ENCODE measurements around the gene CNTNAP2. TPM values are rescaled to one million over a fixed set of nuclear protein-coding genes. Genes with fewer than 3 reads are reported as not detected.

CNTNAP2 gene
- total RNA-seq, 3 donors from 2014 or later (not counting 1 experiment from before 2014, with no cell fraction given), result 0.18 to 1.1 TPM; not detected in 1

DNA sequence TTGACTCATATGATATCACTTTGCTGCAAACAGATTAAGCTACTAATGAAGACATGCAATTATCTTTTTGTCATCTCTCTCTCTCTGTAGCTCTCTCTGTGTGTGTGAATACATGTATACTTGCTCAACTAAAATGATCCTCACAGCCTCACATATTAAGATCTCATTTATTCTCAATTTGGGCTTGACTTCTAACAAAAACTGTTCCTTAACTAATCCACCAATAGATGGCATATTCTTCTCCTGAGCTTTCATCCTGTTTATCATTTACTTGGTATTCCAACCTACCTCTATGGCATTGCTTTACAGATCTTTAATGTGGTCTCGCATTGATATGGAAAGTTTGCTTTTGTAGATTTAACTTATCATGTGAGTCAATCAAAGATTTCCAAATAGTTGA lies 540.4 kb downstream of the CNTNAP2 start:
- no peaks in the 10 kb centered on the region for H3K27me3 Mint-ChIP-seq (ENCODE audit: low read depth in 2 of 2)
- TF ChIP-seq, protein P1, sequence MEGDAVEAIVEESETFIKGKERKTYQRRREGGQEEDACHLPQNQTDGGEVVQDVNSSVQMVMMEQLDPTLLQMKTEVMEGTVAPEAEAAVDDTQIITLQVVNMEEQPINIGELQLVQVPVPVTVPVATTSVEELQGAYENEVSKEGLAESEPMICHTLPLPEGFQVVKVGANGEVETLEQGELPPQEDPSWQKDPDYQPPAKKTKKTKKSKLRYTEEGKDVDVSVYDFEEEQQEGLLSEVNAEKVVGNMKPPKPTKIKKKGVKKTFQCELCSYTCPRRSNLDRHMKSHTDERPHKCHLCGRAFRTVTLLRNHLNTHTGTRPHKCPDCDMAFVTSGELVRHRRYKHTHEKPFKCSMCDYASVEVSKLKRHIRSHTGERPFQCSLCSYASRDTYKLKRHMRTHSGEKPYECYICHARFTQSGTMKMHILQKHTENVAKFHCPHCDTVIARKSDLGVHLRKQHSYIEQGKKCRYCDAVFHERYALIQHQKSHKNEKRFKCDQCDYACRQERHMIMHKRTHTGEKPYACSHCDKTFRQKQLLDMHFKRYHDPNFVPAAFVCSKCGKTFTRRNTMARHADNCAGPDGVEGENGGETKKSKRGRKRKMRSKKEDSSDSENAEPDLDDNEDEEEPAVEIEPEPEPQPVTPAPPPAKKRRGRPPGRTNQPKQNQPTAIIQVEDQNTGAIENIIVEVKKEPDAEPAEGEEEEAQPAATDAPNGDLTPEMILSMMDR (IDR thresholded peaks at IDR 0.05), result no peak

GRCh38 chr7:146658604-146659003 lies 542.0 kb downstream of the CNTNAP2 start:
- no peak overlapping the region for H3K27ac Mint-ChIP-seq

More for the DNA sequence above, 540.4 kb downstream of the CNTNAP2 start:
- Histone ChIP-seq H3K4me3 (ENCODE audit: low read length) (no peak overlapping the region), H3K27me3 (ENCODE audit: control insufficient read depth, insufficient read depth, low read length) (no peaks in the 10 kb centered on the region), H3K36me3 (ENCODE audit: control insufficient read depth, insufficient read depth, low read length) (no peaks in the 10 kb centered on the region), H3K4me1 (ENCODE audit: control insufficient read depth, insufficient read depth, low read length) (no peaks in the 10 kb centered on the region), H3K27ac (ENCODE audit: low read length) (no peak overlapping the region), H3K9me3 (ENCODE audit: control insufficient read depth, insufficient read depth, low read length) (no peaks in the 10 kb centered on the region)
- ATAC-seq, result no peak
- no CpG with 5 or more reads among the region's 1 CpG for WGBS (ENCODE audit: insufficient coverage)
- intact Hi-C loops (cut with micrococcal nuclease), result no loop called here
- H3K4me3 Mint-ChIP-seq, result no peak overlapping the region
- DNase-seq, result no peak
- H3K9me3 Mint-ChIP-seq, result peaks cover 8 to 11% of the 10 kb centered on the region in 2 donors
- no peaks in the 10 kb centered on the region for H3K36me3 Mint-ChIP-seq
- H3K27ac Mint-ChIP-seq, result no peak overlapping the region
- H3K4me1 Mint-ChIP-seq, result no peaks in the 10 kb centered on the region

DNA sequence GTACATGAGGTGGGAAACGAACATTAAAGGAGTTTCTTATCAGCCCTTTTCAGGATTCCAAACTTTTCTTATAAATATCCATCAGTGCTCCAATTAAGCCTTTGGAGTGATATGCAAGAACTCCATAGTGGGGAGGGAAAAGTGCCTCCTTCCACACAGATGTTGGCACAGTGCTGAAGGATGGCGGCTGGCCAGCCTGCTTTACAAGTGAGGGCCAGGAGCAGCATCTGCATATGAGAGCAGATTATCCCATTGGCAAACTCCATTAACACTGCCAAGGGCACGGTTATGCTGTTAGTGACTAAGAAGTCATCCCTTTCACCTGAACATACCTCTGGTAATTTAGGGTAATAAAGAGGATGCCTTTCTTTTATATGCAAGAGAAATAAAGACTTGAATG lies 543.1 kb downstream of the CNTNAP2 start:
- no peak overlapping the region for H3K4me3 Mint-ChIP-seq
- Histone ChIP-seq H3K27me3 (ENCODE audit: control insufficient read depth, insufficient read depth, low read length) (no peaks in the 10 kb centered on the region), H3K4me3 (ENCODE audit: low read length) (no peak overlapping the region), H3K36me3 (ENCODE audit: control insufficient read depth, insufficient read depth, low read length) (no peaks in the 10 kb centered on the region), H3K27ac (ENCODE audit: low read length) (no peak overlapping the region), H3K9me3 (ENCODE audit: control insufficient read depth, insufficient read depth, low read length) (peaks cover 2% of the 10 kb centered on the region), H3K4me1 (ENCODE audit: control insufficient read depth, insufficient read depth, low read length) (no peaks in the 10 kb centered on the region)
- H3K27me3 Mint-ChIP-seq (ENCODE audit: low read depth in 2 of 2), result no peaks in the 10 kb centered on the region
- peaks cover 11 to 12% of the 10 kb centered on the region in 2 donors for H3K9me3 Mint-ChIP-seq
- no peak overlapping the region for H3K27ac Mint-ChIP-seq
- ATAC-seq (no peak), DNase-seq (no peak)
- intact Hi-C loops (cut with micrococcal nuclease), result no loop called here
- TF ChIP-seq, protein P1 (IDR thresholded peaks at IDR 0.05), result no peak
- H3K36me3 Mint-ChIP-seq, result no peaks in the 10 kb centered on the region
- WGBS (ENCODE audit: insufficient coverage), result 100% methylated on average over 1 of the region's 3 CpGs
- H3K4me1 Mint-ChIP-seq, result no peaks in the 10 kb centered on the region

More at GRCh38 chr7:146658604-146659003, 542.0 kb downstream of the CNTNAP2 start:
- Mint-ChIP-seq H3K4me3 (no peak overlapping the region), H3K9me3 (peaks cover 11% of the 10 kb centered on the region in 2 donors), H3K27me3 (ENCODE audit: low read depth in 2 of 2) (no peaks in the 10 kb centered on the region), H3K36me3 (no peaks in the 10 kb centered on the region), H3K4me1 (no peaks in the 10 kb centered on the region)
- TF ChIP-seq, protein P1 (IDR thresholded peaks at IDR 0.05), result no peak
- ATAC-seq (no peak), DNase-seq (no peak)
- no peaks in the 10 kb centered on the region for H3K36me3 ChIP-seq (ENCODE audit: control insufficient read depth, insufficient read depth, low read length)
- WGBS (ENCODE audit: insufficient coverage), result 84% methylated on average over 4 of the region's 4 CpGs
- H3K4me1 ChIP-seq (ENCODE audit: control insufficient read depth, insufficient read depth, low read length), result no peaks in the 10 kb centered on the region
- H3K9me3 ChIP-seq (ENCODE audit: control insufficient read depth, insufficient read depth, low read length), result no peaks in the 10 kb centered on the region
- H3K27me3 ChIP-seq (ENCODE audit: control insufficient read depth, insufficient read depth, low read length), result no peaks in the 10 kb centered on the region
- no peak overlapping the region for H3K27ac ChIP-seq (ENCODE audit: low read length)
- intact Hi-C loops (cut with micrococcal nuclease), result no loop called here
- H3K4me3 ChIP-seq (ENCODE audit: low read length), result no peak overlapping the region

GRCh38 chr7:146660839-146661238 lies 544.2 kb downstream of the CNTNAP2 start:
- H3K4me3 Mint-ChIP-seq, result no peak overlapping the region
- no peaks in the 10 kb centered on the region for H3K36me3 Mint-ChIP-seq
- Histone ChIP-seq H3K4me1 (ENCODE audit: control insufficient read depth, insufficient read depth, low read length) (no peaks in the 10 kb centered on the region), H3K27ac (ENCODE audit: low read length) (no peak overlapping the region), H3K9me3 (ENCODE audit: control insufficient read depth, insufficient read depth, low read length) (peaks cover 2% of the 10 kb centered on the region), H3K36me3 (ENCODE audit: control insufficient read depth, insufficient read depth, low read length) (no peaks in the 10 kb centered on the region), H3K27me3 (ENCODE audit: control insufficient read depth, insufficient read depth, low read length) (no peaks in the 10 kb centered on the region), H3K4me3 (ENCODE audit: low read length) (no peak overlapping the region)
- no peaks in the 10 kb centered on the region for H3K27me3 Mint-ChIP-seq (ENCODE audit: low read depth in 2 of 2)
- TF ChIP-seq, protein P1 (IDR thresholded peaks at IDR 0.05), result no peak
- no peak for DNase-seq
- H3K4me1 Mint-ChIP-seq, result no peaks in the 10 kb centered on the region
- no peak for ATAC-seq
- peaks cover 11 to 13% of the 10 kb centered on the region in 2 donors for H3K9me3 Mint-ChIP-seq
- intact Hi-C loops (cut with micrococcal nuclease), result no loop called here
- 47% methylated on average over 4 of the region's 5 CpGs for WGBS (ENCODE audit: insufficient coverage)
- H3K27ac Mint-ChIP-seq, result no peak overlapping the region

Data from natural killer cell (primary cell).